ENCODE results near the gene ERI3. TPM values are rescaled to one million over a fixed set of nuclear protein-coding genes. Genes with fewer than 3 reads are reported as not detected.

The ERI3 gene
- total RNA-seq, 1 donor from 2014 or later = 30.9 TPM

DNA sequence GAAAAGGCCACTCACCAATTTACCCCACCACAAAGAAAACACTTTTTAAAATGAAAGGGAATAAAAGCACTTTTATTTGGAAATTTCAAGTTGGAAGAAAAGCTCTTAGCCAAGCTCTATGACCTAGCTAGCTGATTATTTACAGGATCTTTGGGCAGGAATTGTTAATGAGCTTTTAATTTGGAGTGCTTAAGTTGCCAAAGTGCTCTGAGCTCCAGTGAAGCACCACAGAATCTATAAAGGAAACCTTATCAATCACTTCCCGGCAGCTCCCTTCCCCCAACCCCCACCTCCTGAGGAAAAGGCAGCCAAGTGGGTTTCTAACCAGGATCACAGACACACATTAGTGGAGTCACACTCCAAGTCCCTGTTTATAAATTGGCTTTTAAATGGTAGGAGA lies 1.5 kb downstream of the ERI3 start:
- intact Hi-C loops (cut with micrococcal nuclease) = loop anchor here (2.0 to 10.0 kb wide), 3 partner anchors 969 to 1711 kb away; partner anchors contain the start of genes MED8, MUTYH, SZT2 and TOE1

DNA sequence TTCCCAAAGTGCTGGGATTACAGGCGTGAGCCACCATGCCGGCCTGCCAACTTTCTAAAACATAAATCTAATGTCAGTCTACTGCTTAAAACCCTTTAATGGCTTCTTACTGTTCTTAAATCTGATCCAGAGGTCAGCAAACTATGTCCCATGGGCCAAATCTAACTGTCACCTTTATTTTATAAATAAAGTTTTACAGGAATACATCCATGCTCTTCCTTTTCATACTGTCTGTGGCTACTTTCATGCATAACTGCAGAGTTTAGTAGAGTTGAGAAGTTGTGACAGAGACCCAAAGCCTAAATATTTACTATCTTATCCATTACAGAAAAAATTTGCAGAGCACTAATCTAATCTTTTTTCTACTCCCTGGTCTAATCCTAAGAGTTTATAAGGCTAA lies 3.8 kb downstream of the ERI3 start:
- intact Hi-C loops (cut with micrococcal nuclease) = loop anchor here (10.0 kb wide), 2 partner anchors 966 to 1714 kb away; partner anchors contain the start of genes MED8 and SZT2

DNA sequence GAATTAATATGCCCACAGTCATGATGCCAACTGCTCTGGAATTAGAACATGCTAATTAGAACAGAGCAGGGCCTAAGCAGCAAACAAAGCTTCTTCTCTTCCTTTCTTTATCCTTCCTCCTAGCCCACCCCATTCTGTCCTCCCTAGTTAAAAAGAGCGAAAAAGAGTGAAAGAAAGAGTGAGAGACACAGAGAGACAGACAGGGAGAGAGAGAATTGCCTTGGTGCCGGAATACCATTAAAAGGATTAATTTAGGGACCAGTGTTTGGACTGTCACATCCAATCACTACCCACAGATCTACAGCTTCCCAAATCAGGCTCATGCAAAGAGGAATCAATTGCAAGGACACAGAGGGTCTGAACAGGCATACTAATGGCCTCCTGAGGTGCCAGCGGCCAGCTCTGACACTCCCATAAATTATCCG lies 7.0 kb downstream of the ERI3 start:
- intact Hi-C loops (cut with micrococcal nuclease) = no loop called here

DNA sequence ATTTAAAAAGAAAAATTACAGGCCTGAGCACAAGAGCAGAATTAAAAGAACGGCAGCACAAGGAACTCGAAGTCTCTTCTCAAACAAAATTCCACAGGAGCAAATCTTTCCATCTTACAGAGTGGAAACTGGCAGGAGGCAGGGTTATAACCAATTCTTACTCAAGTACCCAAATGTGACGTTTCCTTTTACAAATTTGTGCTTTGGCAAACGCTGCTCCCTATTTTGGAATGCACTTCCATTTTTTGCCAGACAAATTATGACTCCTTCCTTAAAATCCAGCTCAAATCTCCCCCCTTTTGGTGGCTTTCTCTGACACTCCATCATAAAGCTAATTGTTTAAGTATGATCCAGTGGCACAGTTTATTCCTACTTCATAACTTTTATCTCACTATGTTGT lies 7.8 kb downstream of the ERI3 start:
- intact Hi-C loops (cut with micrococcal nuclease) = no loop called here

DNA sequence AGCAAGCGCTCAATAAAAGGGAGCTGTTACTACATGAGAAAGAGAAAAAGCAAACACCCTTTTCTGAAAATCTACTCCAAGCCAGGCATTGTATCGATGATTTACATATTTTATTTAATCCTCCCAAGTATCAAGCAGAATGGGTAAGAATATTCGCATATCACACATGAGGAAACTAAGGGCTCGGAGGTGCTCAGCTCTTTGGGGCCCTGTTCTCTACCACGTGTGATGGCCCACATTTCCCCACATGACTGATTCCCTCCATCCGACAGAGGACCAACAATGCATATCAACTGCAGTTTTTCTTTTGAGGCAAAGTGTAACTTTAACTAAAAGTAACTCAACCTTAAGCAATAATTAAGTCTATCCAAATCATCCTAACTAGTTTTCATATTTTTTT lies 8.2 kb downstream of the ERI3 start:
- intact Hi-C loops (cut with micrococcal nuclease) = no loop called here

DNA sequence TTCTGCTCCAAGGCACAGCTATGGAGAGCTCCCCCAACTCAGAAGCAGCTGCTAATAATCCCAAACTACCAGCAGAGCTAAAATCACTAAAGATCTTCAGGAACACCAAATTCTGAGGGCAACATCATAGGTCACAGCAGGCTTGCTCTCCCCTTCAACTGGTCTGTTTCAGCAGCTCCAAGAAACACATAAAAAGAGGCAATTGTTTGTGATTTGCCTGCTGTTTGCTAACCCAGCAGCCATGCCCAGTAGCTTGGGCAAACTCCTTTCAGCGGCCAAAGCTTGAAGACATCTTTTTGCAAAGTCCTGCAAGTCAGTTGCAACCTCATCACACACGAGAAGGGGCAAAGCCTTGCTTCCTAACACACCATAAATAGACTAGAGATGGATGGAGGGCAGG lies 8.9 kb downstream of the ERI3 start:
- intact Hi-C loops (cut with micrococcal nuclease) = no loop called here

DNA sequence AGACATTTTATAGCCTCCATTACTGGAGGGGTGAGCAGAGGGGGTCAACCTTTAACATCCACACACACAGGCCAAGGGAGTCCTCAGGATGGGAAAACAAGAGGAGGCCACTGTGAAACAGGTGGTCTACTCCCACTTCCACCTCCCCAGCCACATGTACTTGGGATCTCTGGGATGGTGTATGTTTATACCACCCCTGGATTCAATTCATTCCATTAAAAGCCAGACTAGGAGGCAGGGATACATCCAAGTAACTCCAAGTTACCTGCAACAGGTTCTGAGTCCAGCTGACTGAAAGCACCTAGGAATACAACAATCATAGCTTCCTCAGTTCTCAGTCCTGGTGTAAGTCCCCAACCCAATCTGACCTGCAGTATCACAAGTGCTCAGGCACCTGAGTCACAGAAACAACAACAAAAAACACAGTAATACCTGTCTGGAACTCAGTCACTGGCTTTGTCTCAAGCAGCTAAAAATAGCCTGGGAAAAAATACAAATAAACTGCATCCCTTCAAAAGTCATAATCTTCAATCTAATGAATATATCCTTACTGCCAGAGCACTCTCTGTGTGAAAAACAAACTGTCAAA lies 9.8 kb downstream of the ERI3 start:
- intact Hi-C loops (cut with micrococcal nuclease) = no loop called here

DNA sequence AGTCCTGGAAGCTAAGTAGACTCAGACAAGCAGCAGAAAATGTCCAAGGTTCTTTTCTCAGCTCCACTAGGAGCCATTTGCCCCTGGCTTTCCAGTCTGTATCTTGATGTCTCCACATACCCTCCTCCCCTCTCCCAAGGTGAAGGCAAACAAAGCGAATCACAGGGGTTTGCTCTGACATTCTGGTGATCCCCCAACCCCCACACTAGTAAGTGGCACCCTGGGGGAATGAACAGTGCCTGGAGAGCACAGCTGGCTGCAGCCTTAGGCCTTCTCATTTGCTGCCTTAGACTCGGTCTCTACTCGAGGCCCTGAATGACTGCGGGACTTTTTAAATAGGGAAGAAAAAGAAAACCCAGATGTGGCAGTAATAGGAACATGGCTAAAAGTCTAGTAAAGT lies 15.3 kb downstream of the ERI3 start:
- intact Hi-C loops (cut with micrococcal nuclease) = no loop called here

DNA sequence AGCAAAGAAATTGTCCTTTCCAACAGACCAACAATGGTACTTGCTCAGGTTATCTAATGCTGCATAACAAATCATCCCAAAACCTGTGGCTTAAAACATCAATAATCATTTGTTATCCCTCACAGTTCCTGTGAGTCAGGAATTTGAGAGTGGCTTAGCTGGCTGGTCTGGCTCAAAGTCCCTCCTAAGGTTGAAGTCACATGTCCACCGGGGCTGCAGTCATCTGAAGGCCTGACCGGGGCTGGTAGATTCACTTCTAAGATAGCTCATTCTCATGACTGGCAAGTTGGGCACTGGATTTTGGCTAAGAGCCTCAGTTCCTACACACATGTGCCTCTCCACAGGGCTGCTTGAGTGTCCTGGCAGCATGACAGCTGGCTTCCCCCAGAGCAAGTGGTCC lies 16.9 kb downstream of the ERI3 start:
- intact Hi-C loops (cut with micrococcal nuclease) = no loop called here

DNA sequence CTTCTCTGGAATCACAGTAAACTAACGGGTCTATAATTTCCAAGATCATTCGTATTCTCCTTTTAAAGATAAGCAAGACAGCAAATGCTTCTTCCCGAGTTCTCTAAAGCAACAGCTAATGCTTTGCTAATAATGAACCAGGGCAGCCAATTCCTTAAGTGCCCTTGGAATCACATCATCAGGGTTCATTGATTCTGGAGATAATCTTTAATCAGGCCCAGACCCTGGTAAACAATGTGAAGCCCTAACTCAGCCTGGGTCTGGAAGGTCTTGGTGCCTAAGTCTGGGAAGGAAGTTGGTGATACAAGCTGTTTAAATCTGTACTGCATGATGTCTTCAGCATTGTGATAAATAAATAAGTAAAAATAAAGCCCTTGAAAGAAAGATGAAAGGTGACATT lies 18.4 kb downstream of the ERI3 start:
- intact Hi-C loops (cut with micrococcal nuclease) = no loop called here

DNA sequence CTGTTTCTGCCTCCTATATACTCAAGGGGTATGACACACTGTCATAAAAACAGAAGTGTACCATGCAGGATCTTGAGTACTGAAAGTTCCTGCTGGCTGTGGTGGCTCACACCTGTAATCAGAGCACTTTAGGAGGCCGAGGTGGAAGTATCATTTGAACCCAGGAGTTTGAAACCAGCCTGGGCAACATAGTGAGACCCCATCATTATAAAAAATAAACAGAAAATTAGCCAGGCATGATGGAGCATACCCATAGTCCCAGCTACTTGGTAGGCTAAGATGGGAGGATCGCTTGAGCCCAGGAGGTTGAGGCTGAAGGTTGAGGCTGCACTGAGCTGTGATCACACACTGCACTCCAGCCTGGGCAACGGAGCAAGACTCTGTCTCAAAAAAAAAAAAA lies 20.1 kb downstream of the ERI3 start:
- intact Hi-C loops (cut with micrococcal nuclease) = no loop called here

DNA sequence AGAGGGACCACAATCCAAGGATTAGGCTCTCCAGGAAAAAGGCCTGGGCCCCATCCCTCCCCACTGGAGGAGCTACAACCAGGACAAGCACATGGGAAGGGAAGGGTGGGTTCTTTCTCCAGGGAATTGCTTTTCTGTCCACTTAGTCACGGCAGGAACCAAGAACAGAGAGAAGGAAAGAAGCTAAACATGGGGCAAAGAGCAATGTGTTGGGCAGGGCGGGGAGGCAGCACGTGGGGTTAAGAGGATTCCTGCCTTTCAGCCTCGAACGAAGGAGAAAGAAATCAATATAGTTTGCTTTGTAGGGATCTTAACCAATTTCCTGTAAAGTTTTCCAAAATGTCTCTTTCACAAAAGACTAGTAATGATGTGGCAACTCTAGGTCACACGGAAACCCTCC lies 21.7 kb downstream of the ERI3 start:
- intact Hi-C loops (cut with micrococcal nuclease) = no loop called here

DNA sequence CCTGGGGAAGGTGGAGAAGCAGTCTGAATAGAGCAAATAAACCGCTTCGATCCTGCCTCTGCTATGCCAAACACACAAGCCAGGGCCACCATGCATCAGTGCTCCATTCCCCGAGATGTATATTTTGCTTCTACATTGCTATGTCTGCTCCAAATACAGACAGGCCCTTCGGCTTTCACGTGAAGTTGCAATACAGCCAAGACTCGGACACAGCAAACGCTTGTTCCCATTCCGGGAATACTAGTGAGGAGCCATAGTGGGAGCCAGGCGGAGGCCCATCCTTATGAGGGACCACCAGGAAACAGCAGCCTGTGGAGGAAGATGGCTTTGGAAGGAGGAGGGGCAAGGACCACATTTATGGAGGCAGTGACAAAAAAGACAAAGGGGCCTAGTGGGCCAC lies 22.6 kb downstream of the ERI3 start:
- intact Hi-C loops (cut with micrococcal nuclease) = no loop called here

DNA sequence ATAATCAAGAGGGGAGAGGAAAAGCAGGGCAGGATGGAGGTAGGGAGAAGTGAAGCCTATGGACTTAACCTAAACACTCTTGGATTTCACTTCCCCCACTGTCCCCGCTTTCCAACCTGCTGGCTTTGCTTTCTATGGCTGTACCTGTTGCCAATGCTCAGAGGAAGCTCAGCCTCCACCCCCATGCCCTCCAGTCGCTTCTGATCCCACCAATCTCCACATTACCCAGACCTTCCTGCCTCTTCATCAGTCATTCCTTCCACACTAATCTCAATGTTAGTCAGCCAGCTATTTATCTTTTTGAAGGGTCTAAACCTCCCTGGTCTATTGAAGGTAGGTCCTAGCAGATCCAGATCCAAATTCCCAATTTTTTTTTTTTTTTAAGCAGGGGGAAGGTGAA lies 24.1 kb downstream of the ERI3 start:
- intact Hi-C loops (cut with micrococcal nuclease) = no loop called here

DNA sequence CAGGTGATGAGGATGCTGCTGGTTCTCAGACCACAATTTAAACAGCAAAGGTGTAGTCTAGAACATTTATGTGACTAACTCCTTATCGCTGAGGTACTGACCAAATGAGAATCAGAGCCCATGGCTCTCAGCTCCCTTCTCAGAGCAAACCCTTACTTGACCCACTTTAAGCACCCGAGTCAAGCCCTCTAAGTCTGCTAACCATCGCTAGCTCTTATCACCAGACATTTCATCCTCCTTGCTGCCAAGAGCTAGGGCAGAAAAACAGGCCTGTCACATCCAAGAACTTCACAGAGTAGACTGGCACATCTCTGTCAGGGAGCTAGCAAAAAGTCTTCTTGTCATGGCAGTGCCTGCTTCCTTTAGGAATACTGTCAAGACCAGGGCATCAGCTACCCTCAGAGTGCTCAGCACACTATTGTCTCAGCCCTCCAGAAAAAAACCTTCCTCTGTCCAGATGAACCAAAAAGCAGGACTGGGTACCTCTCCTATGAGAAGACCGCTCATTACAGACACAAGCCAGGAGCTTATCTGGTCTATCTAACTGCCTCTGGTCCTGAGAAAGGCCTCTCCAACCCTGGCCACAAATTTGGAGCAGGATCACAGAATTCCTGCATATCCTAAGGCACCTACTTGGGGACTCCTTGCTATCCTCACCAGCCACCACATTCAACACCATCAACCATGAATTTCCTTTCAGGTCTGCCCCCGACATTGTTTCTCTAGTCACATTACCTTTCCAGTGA lies 26.2 kb downstream of the ERI3 start:
- intact Hi-C loops (cut with micrococcal nuclease) = no loop called here

DNA sequence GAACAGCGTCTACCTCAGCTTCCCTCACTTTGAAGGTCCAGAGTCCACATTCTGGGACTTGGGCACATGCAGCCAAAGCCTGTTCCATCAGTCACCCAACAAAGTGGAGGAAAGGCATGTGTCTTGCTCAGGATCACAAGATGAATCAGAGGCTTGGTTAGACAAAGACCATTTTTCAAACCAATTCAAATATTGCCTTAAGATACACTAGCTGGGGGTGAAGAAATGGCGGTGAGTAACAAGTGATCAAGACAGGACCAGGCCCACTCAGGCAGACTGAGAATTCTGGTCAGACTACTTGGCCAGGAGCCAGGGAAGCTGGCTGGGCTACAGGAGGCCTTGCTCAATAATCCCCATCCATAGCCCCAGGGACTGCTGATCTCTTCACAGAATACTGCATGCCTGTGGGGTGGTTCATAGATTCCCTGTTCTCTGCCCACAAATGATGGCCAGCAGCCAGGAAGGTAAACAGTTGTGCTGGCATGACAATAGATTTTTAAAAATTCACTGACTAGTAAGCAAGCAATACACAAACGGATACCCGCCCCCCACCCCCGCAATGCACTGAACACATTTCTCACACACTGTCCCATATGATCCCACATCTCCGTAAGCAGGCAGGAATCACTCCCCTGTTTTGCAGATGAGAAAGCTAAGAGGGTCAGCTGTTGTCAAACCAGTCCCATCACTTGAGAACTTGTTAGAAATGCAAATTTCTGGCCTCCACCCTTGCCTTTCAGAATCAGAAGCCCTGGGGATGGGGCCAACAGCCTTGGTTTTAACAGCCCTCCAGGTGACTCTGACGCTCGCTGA lies 27.2 kb downstream of the ERI3 start:
- intact Hi-C loops (cut with micrococcal nuclease) = no loop called here

DNA sequence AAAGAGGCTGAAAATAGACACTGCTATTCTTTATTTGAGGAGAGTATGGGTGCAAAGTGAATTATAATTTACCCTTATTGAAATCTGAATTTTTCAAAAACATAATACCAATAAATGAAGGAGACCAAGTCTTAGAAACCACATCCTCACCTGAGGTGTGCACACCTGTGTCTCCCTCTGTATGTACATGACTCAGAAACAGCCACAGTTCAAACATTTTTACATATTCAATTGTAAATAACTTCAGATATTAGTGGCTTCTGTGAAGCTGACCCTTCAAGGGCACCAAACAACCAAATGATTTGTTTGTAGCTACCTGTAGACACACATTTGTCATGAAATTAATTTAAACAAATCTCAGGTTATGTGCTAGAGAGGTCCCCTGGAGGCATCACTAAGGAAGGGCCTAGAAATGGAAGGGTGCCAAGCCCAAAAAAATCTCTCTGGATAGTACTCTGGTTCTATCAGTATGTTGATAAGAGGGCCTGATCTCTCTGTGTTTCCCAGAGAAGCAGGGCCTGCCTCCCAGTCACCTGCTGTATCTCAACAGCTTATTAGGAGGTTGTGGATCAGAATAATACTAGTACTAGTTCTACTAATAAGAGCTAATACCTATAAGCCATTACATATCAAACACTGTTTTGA lies 28.1 kb downstream of the ERI3 start:
- intact Hi-C loops (cut with micrococcal nuclease) = no loop called here

DNA sequence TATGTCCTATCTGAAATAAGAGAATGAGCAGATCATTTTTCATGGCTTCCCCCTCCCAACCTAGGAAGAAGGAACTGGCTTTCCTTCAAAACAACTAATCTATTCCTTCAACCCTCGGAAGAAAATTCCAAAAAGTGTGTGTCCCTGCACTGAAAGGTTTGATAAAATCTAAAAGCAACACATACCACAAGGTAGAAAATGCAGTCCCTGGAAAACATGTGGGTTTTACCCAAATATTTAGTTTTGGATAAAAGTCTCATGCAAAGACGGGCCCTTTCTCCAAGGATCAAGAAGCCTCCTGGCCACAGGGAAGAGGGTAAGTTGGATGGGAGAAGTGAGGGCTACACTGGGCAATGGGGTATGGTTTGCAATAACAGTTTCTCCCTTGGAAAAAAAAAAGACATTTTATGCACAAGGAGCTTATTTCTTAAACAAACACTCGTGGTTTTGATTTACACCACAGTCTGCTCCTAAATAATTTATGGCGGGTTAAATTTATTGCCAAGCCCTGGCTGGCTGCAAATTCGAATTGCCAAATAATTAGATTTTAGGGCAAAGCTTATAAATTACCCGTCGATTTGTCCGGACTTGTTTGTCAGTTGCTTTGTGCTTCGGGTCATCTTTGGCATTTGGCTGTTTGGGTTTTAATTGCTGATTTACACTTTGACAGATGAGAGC lies 28.9 kb downstream of the ERI3 start:
- intact Hi-C loops (cut with micrococcal nuclease) = no loop called here

DNA sequence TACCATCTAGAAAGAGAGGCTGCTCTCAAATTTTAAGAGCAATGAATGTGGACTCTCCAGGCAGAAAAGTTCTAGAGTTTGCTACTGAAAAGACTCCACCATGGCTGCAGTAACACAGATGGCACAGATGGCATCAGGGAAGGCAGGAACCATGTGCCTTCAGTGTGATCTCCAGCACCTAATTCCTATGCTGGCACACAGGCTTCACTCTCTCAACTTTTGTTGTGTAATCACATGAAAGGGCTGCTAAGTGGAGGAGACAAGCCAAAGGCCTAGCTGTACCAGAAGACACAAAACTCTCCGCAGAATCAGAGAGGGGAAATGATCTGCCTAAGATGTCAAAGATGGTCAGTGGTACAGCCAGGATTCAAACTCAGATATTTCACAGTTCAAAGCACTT lies 31.1 kb downstream of the ERI3 start:
- intact Hi-C loops (cut with micrococcal nuclease) = no loop called here

DNA sequence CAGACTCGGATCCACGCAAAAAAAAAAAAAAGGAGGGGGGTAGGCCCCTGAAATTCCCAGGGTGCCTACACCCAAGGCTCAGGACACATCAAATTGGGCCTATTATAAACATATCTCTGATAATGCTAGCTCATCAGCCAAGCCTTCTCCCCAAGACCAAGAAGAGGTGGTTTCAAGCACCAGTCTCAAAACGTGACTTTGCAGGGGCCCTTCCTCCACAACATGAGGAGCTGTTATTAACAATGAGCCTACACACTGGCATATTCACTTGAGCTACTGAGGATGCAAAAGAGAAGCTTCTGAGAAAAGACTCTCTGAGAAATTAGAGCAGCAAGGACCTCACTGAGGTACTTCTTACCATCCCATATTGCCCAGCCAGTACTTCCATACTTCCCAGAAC lies 32.7 kb downstream of the ERI3 start:
- intact Hi-C loops (cut with micrococcal nuclease) = no loop called here

DNA sequence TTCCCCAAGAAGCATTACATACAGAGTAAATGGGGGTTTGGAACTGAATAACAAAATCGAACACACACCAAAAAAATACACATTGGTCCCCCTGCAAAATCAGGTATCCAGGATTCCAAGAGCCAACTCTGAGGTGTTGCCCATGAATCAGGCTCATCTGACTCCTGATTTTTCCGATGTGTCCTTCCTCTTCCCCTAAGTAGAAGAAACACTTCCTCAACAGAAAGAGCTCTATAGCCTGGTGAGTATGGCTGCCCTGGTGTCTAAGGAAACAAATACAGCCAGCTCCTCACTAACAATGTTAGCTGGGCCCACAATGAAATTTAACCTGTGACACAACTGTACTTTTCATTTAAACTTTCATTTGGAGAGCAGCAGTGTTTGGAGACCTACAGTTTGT lies 33.6 kb downstream of the ERI3 start:
- intact Hi-C loops (cut with micrococcal nuclease) = no loop called here
